Measurements from ENCODE around the gene HAUS6.
"Not testable (repeated sequence)": the region's sequence is repeated elsewhere in the genome, so short reads cannot be mapped to it uniquely, and the experiment has no call there.

HAUS6 gene

GRCh38 chr9:19114680-19115270 is 12.1 kb upstream of the HAUS6 start:
- DNase-seq: no peak

GRCh38 chr9:19113964-19114679 is 11.4 kb upstream of the HAUS6 start:
- no peak for DNase-seq

- DNase-seq: not testable (repeated sequence)
Observed at GRCh38 chr9:19113064-19113611, 10.4 kb upstream of the HAUS6 start.

GRCh38 chr9:19108038-19108437 is 5.3 kb upstream of the HAUS6 start:
- no peak for DNase-seq

GRCh38 chr9:19104515-19105282 is 2.0 kb upstream of the HAUS6 start:
- DNase-seq: no peak

GRCh38 chr9:19102181-19102630 is 498 bp downstream of the HAUS6 start:
- DNase-seq: no peak

- DNase-seq: peak; percentile 6
Observed at GRCh38 chr9:19101203-19101602, 1.5 kb downstream of the HAUS6 start.

GRCh38 chr9:19097431-19097830 is 5.3 kb downstream of the HAUS6 start:
- not testable (repeated sequence) for DNase-seq

- DNase-seq: no peak
Observed at GRCh38 chr9:19087106-19088000, 15.4 kb downstream of the HAUS6 start.

GRCh38 chr9:19085295-19085694 is 17.4 kb downstream of the HAUS6 start:
- DNase-seq: no peak

- DNase-seq: no peak
Observed at GRCh38 chr9:19074836-19075235, 27.9 kb downstream of the HAUS6 start.

- DNase-seq: no peak
Observed at GRCh38 chr9:19074229-19074628, 28.5 kb downstream of the HAUS6 start.

GRCh38 chr9:19057033-19057432 is 45.7 kb downstream of the HAUS6 start:
- no peak for DNase-seq

- DNase-seq: no peak
Observed at GRCh38 chr9:19050637-19051591, 51.8 kb downstream of the HAUS6 start.

GRCh38 chr9:19049917-19050636 is 52.6 kb downstream of the HAUS6 start:
- no peak for DNase-seq

- DNase-seq: peak; percentile 78
Observed at GRCh38 chr9:19048966-19049916, 53.5 kb downstream of the HAUS6 start, which contains the start of gene RRAGA. RRAGA (plus strand) TSS chr9:19049427; CDS start chr9:19049660, 233 bp downstream.

GRCh38 chr9:19036611-19037010 is 66.1 kb downstream of the HAUS6 start:
- DNase-seq: no peak

GRCh38 chr9:19033015-19033414 is 69.7 kb downstream of the HAUS6 start, which contains the start of gene SAXO1:
SAXO1 (minus strand) TSS chr9:19033209; CDS start chr9:19032908, 301 bp downstream.
- DNase-seq: no peak

GRCh38 chr9:19032406-19032805 is 70.3 kb downstream of the HAUS6 start:
- DNase-seq: no peak

Measured in NCI-H2029 treated with DMSO at 0.1 percent for 48 hours (cell line).